GM12864 (cell line): Measurements from ENCODE around the gene TMEM200B.

Experiments used
- DNase-seq: peaks from one replicate; pipeline ENCODE4 v3.0.0-alpha.2; 2011; ENCODE audit warnings: low read depth
- H3K4me3 ChIP-seq: 2 replicates; pipeline ENCODE4 v1.5.1; 2011; ENCODE audit warnings: mild to moderate bottlenecking, low read depth, low read length, control low read depth
- TF ChIP-seq, protein P1 (sequence below): IDR thresholded peaks from 2 replicates; pipeline ENCODE4 v1.5.1; 2011; ENCODE audit warnings: low read depth, mild to moderate bottlenecking, moderate library complexity, low read length, control low read depth, inconsistent platforms; ENCODE audit errors: missing control alignments

TMEM200B gene

DNA sequence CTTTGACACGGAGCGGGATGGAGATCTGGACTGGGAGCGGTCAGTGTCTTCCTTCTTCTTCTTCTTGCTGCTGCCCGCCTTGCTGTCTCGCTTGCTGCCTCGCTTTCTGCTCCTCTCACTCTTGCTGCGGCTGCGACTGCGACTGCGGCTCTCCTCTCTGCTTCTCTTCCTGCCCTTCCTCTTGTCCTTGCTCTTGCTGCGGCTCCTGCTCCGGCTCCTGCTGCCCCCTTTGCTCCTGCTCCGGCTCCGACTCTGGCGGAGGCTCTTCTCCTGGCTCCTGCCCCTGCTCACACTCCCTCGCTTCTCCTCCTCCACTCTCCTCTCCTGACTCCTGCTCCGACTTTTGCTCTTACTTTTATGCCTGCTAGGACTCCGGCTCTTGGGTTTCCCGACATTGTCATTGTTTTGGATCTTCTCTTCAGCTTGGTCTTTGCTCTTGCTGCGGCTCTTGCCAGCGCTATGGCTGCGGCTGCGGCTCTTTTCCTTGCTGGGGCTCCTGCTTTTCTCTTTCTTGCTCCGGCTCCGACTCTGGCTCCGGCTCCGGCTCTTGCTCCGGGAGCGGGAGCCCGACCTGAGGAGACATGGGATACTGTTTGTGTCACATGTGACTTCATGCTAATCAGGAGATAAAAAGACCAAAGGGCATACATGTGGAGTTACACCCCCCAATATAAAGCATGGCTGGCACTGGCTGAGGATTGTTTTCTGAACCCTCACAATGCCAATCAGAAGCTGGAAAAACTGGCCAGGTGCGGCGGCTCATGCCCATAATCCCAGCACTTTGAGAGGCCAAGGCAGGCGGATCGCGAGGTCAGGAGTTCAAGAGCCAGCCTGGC lies 25.2 kb upstream of the TMEM200B start:
- TF ChIP-seq, protein P1, sequence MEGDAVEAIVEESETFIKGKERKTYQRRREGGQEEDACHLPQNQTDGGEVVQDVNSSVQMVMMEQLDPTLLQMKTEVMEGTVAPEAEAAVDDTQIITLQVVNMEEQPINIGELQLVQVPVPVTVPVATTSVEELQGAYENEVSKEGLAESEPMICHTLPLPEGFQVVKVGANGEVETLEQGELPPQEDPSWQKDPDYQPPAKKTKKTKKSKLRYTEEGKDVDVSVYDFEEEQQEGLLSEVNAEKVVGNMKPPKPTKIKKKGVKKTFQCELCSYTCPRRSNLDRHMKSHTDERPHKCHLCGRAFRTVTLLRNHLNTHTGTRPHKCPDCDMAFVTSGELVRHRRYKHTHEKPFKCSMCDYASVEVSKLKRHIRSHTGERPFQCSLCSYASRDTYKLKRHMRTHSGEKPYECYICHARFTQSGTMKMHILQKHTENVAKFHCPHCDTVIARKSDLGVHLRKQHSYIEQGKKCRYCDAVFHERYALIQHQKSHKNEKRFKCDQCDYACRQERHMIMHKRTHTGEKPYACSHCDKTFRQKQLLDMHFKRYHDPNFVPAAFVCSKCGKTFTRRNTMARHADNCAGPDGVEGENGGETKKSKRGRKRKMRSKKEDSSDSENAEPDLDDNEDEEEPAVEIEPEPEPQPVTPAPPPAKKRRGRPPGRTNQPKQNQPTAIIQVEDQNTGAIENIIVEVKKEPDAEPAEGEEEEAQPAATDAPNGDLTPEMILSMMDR, result no peak
- no peak overlapping the region for H3K4me3 ChIP-seq
- DNase-seq, result no peak

DNA sequence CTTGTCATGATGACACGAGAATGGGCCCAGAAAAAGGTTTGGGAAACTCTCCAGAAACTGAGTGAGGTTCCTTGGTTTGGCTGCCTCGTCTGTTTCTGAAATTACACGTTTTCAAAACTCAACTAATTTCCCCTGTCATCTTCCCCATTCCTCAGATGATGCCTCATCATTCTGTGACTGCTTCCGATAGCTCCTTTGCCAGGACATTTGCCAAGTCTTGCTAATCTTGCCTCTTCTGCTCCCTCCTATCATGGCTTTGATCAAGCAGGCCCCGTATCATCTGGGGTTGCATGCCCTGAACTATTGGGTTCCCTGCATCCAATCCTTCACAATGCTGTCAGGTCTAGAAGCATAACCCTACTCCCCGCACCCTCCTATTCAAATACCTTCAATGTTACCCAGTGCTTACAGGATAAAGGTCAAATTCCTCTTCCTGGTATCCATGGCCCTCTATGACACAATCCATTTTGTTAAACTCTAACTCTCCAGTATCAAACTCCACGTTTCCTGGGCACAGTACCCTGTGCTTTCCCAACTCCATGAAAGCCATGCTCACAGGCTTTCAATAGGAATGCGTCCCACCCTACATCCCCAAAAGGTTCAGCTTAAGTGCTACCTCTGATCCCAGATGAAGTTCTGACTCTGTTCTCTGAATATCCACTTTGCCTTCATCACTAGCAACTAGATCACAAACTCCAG lies 22.2 kb upstream of the TMEM200B start:
- no peak for DNase-seq
- no peak overlapping the region for H3K4me3 ChIP-seq
- TF ChIP-seq, protein P1, result no peak

DNA sequence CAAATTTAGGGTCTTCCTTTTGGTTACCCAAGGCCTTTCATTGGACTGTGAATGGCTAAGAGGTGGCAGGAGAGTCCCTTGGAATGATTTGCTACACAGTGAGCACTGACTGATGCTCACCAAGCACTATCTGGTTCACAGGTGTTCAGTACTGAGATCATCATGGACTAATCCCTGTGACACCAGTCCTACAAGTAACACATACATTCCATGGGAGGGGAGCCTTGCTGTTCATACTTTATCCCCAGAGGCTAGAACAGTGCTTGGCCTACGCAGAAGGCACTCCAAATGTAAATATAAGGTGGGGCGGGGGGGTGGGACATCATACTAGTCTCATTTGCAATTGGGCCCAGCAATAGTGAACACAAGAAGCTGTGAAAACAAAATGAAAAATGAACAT lies 20.5 kb upstream of the TMEM200B start:
- no peak for DNase-seq

DNA sequence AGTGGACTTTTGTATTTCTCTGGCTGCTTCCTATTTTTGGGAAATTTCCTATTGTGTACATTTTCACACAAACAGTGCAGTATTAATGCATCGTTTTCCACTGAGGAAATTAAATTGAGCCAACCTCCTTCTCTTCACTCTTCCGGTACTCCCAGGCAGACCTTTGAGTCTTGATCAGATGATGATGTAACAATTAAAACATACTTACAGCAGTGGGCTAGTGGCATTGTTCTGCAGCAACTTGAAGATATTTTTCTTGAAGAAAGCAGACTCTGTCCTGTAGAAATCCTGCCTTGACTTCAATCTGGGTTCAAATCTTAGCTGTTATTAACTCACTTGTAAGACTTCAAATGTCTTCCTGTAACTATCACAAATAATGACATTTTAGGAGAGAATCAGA lies 19.0 kb upstream of the TMEM200B start:
- no peak for DNase-seq
- no peak overlapping the region for H3K4me3 ChIP-seq
- TF ChIP-seq, protein P1, result no peak

More for the DNA sequence above, 20.5 kb upstream of the TMEM200B start:
- H3K4me3 ChIP-seq, result no peak overlapping the region
- TF ChIP-seq, protein P1, result no peak

DNA sequence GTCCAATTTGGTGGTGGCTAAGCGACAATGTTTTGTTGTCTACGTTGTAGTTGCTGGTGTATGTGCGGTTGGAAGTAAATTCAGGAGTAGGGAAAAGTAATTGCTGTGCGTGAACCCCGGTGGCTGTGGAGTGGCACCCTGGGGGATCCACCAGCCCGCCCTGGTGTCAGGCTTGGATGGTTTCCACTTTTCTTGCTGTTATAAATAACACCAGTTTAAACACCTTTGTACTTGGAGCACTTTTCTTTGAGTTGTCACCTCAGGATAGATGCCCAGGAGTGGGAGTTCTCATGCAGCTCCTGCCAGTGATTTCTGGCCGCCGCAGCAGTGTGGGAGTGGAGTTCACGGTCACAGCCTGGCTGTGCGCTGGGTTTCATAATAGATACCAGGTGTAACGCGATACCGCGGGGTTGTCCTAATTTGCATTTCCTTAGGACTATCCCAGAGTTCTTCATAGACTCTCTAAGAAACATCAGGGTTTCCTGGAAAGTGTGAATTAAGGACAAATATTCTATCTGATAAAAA lies 12.8 kb upstream of the TMEM200B start:
- H3K4me3 ChIP-seq, result no peak overlapping the region
- TF ChIP-seq, protein P1, result no peak
- DNase-seq, result no peak

DNA sequence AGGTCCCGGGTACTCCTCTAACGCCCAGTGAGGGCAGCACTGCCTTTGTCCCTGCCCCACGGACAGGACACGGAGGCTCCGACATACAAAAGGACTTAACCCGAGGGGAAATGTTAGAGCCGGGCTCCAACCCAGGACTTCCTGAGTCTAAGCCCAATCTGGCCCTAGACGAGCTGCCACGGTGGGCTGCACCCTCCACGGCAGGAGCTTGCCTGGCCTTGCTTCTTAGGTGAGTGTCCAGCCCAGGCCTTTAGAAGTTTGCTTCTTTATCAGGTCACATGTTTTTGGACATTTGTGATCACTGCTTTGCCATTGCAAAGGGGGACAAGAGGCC lies 11.0 kb upstream of the TMEM200B start:
- no peak for DNase-seq
- H3K4me3 ChIP-seq, result no peak overlapping the region
- TF ChIP-seq, protein P1, result no peak
